RWPE2 (cell line): ENCODE data around the gene TSPYL4.

Source experiments
- ATAC-seq: fragments of 200-7000 bp; cut with Tn5 transposase; 3 replicates; pipeline ENCODE4 v1.9.1; 2021; ENCODE audit warnings: low read depth
- DNase-seq: peaks from one replicate; pipeline ENCODE4 v3.0.0-alpha.2; 2020; ENCODE audit warnings: low spot score
- H3K27ac ChIP-seq: fragments of 450-650 bp; 2 replicates; pipeline ENCODE4 v1.5.1; 2017; ENCODE audit warnings: mild to moderate bottlenecking; ENCODE audit not compliant: poor library complexity, severe bottlenecking
- H3K27me3 ChIP-seq: fragments of 250-450 bp; sonication (Bioruptor Pico); 2 replicates; pipeline ENCODE4 v1.5.1; 2021; ENCODE audit warnings: mild to moderate bottlenecking, moderate library complexity; ENCODE audit not compliant: insufficient read depth, poor library complexity, severe bottlenecking
- H3K36me3 ChIP-seq: fragments of 250-450 bp; sonication (Bioruptor Pico); 2 replicates; pipeline ENCODE4 v1.5.1; 2020; ENCODE audit warnings: low read depth, mild to moderate bottlenecking, moderate library complexity
- H3K4me1 ChIP-seq: fragments of 250-450 bp; sonication (Bioruptor Pico); 2 replicates; pipeline ENCODE4 v1.5.1; 2021; ENCODE audit warnings: mild to moderate bottlenecking, moderate library complexity; ENCODE audit not compliant: insufficient read depth, poor library complexity, severe bottlenecking
- H3K4me3 ChIP-seq: fragments of 250-450 bp; sonication (Bioruptor Pico); 2 replicates; pipeline ENCODE4 v1.5.1; 2021; ENCODE audit warnings: mild to moderate bottlenecking, moderate library complexity; ENCODE audit not compliant: severe bottlenecking
- H3K9me3 ChIP-seq: fragments of 250-450 bp; sonication (Bioruptor Pico); 2 replicates; pipeline ENCODE4 v1.5.1; 2021; ENCODE audit warnings: mild to moderate bottlenecking, moderate library complexity; ENCODE audit not compliant: severe bottlenecking
- TF ChIP-seq, protein P1 (sequence below): fragments of 450-650 bp; IDR thresholded peaks from one replicate; pipeline ENCODE4 v1.5.1; 2017; ENCODE audit warnings: mild to moderate bottlenecking, moderate library complexity; ENCODE audit not compliant: poor library complexity, severe bottlenecking

TSPYL4 gene

GRCh38 chr6:116208056-116208785 is 45.7 kb downstream of the TSPYL4 start:
- ATAC-seq (no peak), DNase-seq (no peak)
- no peak overlapping the region for H3K27ac ChIP-seq
- H3K36me3 ChIP-seq: no peaks in the 10 kb centered on the region
- TF ChIP-seq, protein P1, sequence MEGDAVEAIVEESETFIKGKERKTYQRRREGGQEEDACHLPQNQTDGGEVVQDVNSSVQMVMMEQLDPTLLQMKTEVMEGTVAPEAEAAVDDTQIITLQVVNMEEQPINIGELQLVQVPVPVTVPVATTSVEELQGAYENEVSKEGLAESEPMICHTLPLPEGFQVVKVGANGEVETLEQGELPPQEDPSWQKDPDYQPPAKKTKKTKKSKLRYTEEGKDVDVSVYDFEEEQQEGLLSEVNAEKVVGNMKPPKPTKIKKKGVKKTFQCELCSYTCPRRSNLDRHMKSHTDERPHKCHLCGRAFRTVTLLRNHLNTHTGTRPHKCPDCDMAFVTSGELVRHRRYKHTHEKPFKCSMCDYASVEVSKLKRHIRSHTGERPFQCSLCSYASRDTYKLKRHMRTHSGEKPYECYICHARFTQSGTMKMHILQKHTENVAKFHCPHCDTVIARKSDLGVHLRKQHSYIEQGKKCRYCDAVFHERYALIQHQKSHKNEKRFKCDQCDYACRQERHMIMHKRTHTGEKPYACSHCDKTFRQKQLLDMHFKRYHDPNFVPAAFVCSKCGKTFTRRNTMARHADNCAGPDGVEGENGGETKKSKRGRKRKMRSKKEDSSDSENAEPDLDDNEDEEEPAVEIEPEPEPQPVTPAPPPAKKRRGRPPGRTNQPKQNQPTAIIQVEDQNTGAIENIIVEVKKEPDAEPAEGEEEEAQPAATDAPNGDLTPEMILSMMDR: no peak
- no peaks in the 10 kb centered on the region for H3K9me3 ChIP-seq
- no peak overlapping the region for H3K4me3 ChIP-seq
- no peaks in the 10 kb centered on the region for H3K27me3 ChIP-seq
- peaks cover 42% of the 10 kb centered on the region for H3K4me1 ChIP-seq

- Histone ChIP-seq H3K4me3 (no peak overlapping the region), H3K36me3 (no peaks in the 10 kb centered on the region), H3K27ac (peak overlapping the region; percentile 44), H3K4me1 (peaks cover 32% of the 10 kb centered on the region), H3K27me3 (no peaks in the 10 kb centered on the region), H3K9me3 (no peaks in the 10 kb centered on the region)
- no peak for DNase-seq
- TF ChIP-seq, protein P1: no peak
- peak; percentile 59 for ATAC-seq
Measured at GRCh38 chr6:116206231-116206903, 47.5 kb downstream of the TSPYL4 start.

- Histone ChIP-seq H3K27me3 (no peaks in the 10 kb centered on the region), H3K4me1 (peaks cover 27% of the 10 kb centered on the region), H3K27ac (no peak overlapping the region), H3K36me3 (no peaks in the 10 kb centered on the region), H3K4me3 (no peak overlapping the region), H3K9me3 (no peaks in the 10 kb centered on the region)
- TF ChIP-seq, protein P1: no peak
- DNase-seq (no peak), ATAC-seq (no peak)
Measured at GRCh38 chr6:116205281-116205680, 48.6 kb downstream of the TSPYL4 start.

DNA sequence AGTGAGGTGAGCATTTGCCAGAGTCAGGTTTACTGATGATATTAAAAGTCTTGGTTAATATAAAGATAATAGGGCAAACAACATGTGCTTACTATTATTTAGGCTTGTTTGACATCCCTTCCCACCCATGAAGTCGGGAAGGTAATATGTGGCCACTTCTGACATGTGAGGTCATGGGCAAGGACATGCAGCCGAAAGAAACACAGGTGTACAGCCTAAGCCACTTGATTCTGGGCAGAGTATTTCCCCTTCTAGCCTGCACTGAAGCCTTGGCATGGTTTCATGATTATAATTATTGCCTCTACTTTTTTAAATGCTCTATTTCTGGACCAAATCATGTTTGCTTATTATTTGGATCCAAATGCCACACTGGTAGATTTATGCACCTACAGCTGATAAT is 52.3 kb downstream of the TSPYL4 start:
- H3K27me3 ChIP-seq: no peaks in the 10 kb centered on the region
- TF ChIP-seq, protein P1: no peak
- DNase-seq (no peak), ATAC-seq (no peak)
- H3K36me3 ChIP-seq: no peaks in the 10 kb centered on the region
- H3K9me3 ChIP-seq: no peaks in the 10 kb centered on the region
- no peak overlapping the region for H3K4me3 ChIP-seq
- H3K4me1 ChIP-seq: peaks cover 20% of the 10 kb centered on the region
- H3K27ac ChIP-seq: no peak overlapping the region
